ENCODE data around the gene KCNJ12. TPM values are rescaled to one million over a fixed set of nuclear protein-coding genes. Genes with fewer than 3 reads are reported as not detected.
"Not testable (repeated sequence)": the region's sequence is repeated elsewhere in the genome, so short reads cannot be mapped to it uniquely, and the experiment has no call there.

The KCNJ12 gene
- total RNA-seq, 1 donor from 2014 or later, result 0.56 TPM

DNA sequence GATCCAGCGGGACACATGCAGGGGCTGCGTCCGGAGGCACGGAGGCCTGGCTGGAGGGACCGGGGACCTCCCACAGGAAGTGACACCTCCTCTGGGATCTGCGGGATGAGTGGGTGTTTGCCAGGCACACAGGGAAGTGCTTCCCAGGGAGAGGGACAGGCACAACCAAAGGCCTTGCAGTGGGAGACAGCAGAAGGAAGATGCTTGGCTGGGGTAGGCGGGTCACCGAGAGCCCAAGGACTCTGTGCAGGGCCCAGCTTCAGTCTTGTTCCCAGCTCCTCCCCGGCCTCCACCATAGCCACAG lies 47.0 kb downstream of the KCNJ12 start:
- H4K20me1 ChIP-seq (ENCODE audit: low read depth); H3K36me3 ChIP-seq; H3K27me3 ChIP-seq; H3K27ac Mint-ChIP-seq; H3K4me2 ChIP-seq; H3K36me3 Mint-ChIP-seq; H3F3A ChIP-seq (ENCODE audit: low read depth); H3K79me2 ChIP-seq (ENCODE audit: low read depth); H3K4me3 Mint-ChIP-seq; H3K4me3 ChIP-seq; H3K27me3 Mint-ChIP-seq (ENCODE audit: insufficient read depth, low read depth); H3K4me1 ChIP-seq; DNase-seq (ENCODE audit: low spot score); H2AFZ ChIP-seq (replicated peaks); H3K9me3 Mint-ChIP-seq; H3K27ac ChIP-seq; H3K9ac ChIP-seq; H3K9me3 ChIP-seq (ENCODE audit: low read depth); H3K4me1 Mint-ChIP-seq: not testable (repeated sequence)

DNA sequence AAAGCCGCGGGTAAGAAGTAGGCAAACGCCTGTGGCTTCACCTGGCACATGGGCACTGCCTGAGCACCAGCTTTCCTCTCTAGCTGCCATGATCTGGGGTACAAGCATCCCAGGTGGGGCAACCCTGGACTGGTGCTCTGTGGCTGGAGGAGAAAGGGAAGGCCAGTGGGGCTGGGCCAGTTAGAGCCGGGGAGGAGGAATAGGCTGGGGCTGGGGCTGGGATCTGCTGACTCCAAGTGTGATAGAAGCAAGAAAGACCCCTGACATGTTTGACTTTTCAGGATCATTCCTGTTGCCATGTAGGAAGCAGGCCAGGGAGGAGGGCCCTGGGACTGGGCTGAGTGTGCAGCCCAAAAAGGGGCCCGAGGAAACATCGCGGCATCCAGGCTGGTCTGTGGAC lies 48.5 kb downstream of the KCNJ12 start:
- H3K4me2 ChIP-seq; H3K9ac ChIP-seq; H3K36me3 Mint-ChIP-seq; H3F3A ChIP-seq (ENCODE audit: low read depth); H3K36me3 ChIP-seq; H3K27me3 Mint-ChIP-seq (ENCODE audit: insufficient read depth, low read depth); H3K9me3 Mint-ChIP-seq; H3K27ac Mint-ChIP-seq; H3K9me3 ChIP-seq (ENCODE audit: low read depth); H4K20me1 ChIP-seq (ENCODE audit: low read depth); H3K4me3 Mint-ChIP-seq; H2AFZ ChIP-seq (replicated peaks); DNase-seq (ENCODE audit: low spot score); H3K4me1 ChIP-seq; H3K4me3 ChIP-seq; H3K27ac ChIP-seq; H3K4me1 Mint-ChIP-seq; H3K79me2 ChIP-seq (ENCODE audit: low read depth); H3K27me3 ChIP-seq: not testable (repeated sequence)

DNA sequence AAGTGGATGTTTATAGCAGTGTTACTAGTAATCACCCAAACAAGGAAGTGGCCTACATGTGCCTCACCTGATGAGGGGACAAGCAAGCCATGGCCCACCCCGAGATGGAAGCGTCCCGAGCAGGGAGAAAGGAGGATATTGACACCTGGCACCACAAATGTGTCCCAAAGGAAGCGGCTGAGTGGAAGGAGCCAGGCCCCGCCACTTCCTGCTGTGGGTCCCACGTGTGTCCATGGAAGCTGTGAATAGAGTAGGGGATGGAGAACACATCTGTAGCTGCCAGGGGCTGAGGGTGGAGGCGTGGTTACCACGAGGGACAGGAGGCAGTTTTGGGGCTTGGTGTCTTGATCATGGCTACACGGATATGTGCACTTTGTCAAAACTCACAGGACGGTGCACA lies 49.2 kb downstream of the KCNJ12 start:
- H3K9me3 Mint-ChIP-seq, result peaks cover 2% of the 10 kb centered on the region

DNA sequence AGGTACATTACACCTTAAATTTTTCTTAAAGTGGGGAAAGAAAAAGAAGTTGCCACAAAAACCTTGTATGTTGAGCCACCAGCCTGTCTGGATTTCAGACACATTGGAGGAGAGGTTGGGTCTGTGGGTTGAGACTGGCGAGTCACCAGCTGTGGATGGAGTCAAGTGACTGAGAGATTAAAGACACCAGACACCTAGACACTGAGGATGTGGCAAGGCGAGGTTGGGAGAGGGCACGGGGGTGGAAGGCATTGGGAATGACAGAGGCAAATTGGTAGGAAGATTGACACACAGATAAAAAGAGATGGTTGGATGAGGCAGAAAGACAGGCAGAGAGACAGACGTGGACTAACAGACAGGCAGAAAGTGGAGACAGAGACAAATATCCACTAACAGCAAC lies 49.6 kb downstream of the KCNJ12 start:
- Histone ChIP-seq H3K9ac (no peak overlapping the region), H3K36me3 (no peaks in the 10 kb centered on the region), H2AFZ (replicated peaks) (no peak overlapping the region), H3K9me3 (ENCODE audit: low read depth) (no peaks in the 10 kb centered on the region), H3K4me2 (no peak overlapping the region), H3K27ac (no peak overlapping the region), H3F3A (ENCODE audit: low read depth) (no peaks in the 10 kb centered on the region), H3K27me3 (no peaks in the 10 kb centered on the region), H3K4me3 (no peak overlapping the region), H4K20me1 (ENCODE audit: low read depth) (no peaks in the 10 kb centered on the region), H3K79me2 (ENCODE audit: low read depth) (no peaks in the 10 kb centered on the region), H3K4me1 (no peaks in the 10 kb centered on the region)
- no peak overlapping the region for H3K4me3 Mint-ChIP-seq
- peaks cover 2% of the 10 kb centered on the region for H3K9me3 Mint-ChIP-seq
- H3K4me1 Mint-ChIP-seq, result no peaks in the 10 kb centered on the region
- H3K36me3 Mint-ChIP-seq, result no peaks in the 10 kb centered on the region
- TF ChIP-seq EZH2 (IDR thresholded peaks at IDR 0.05), result no peak
- TF ChIP-seq, protein P1, sequence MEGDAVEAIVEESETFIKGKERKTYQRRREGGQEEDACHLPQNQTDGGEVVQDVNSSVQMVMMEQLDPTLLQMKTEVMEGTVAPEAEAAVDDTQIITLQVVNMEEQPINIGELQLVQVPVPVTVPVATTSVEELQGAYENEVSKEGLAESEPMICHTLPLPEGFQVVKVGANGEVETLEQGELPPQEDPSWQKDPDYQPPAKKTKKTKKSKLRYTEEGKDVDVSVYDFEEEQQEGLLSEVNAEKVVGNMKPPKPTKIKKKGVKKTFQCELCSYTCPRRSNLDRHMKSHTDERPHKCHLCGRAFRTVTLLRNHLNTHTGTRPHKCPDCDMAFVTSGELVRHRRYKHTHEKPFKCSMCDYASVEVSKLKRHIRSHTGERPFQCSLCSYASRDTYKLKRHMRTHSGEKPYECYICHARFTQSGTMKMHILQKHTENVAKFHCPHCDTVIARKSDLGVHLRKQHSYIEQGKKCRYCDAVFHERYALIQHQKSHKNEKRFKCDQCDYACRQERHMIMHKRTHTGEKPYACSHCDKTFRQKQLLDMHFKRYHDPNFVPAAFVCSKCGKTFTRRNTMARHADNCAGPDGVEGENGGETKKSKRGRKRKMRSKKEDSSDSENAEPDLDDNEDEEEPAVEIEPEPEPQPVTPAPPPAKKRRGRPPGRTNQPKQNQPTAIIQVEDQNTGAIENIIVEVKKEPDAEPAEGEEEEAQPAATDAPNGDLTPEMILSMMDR (IDR thresholded peaks at IDR 0.05), result no peak
- no peak for TF ChIP-seq EZH2phosphoT487 (IDR thresholded peaks at IDR 0.05)
- no peak for DNase-seq (ENCODE audit: low spot score)
- H3K27ac Mint-ChIP-seq, result no peak overlapping the region
- H3K27me3 Mint-ChIP-seq (ENCODE audit: insufficient read depth, low read depth), result no peaks in the 10 kb centered on the region

More for the DNA sequence above, 49.2 kb downstream of the KCNJ12 start:
- Mint-ChIP-seq H3K36me3 (no peaks in the 10 kb centered on the region), H3K4me3 (no peak overlapping the region), H3K27me3 (ENCODE audit: insufficient read depth, low read depth) (no peaks in the 10 kb centered on the region), H3K4me1 (no peaks in the 10 kb centered on the region), H3K27ac (no peak overlapping the region)
- DNase-seq (ENCODE audit: low spot score), result no peak
- no peak for TF ChIP-seq EZH2phosphoT487 (IDR thresholded peaks at IDR 0.05)
- H3F3A ChIP-seq (ENCODE audit: low read depth), result no peaks in the 10 kb centered on the region
- H3K9me3 ChIP-seq (ENCODE audit: low read depth), result no peaks in the 10 kb centered on the region
- no peaks in the 10 kb centered on the region for H3K4me1 ChIP-seq
- H3K27ac ChIP-seq, result no peak overlapping the region
- no peaks in the 10 kb centered on the region for H4K20me1 ChIP-seq (ENCODE audit: low read depth)
- H3K27me3 ChIP-seq, result no peaks in the 10 kb centered on the region
- no peak overlapping the region for H3K4me2 ChIP-seq
- no peaks in the 10 kb centered on the region for H3K36me3 ChIP-seq
- H3K4me3 ChIP-seq, result no peak overlapping the region
- H3K9ac ChIP-seq, result no peak overlapping the region
- H2AFZ ChIP-seq (replicated peaks), result no peak overlapping the region
- no peaks in the 10 kb centered on the region for H3K79me2 ChIP-seq (ENCODE audit: low read depth)

DNA sequence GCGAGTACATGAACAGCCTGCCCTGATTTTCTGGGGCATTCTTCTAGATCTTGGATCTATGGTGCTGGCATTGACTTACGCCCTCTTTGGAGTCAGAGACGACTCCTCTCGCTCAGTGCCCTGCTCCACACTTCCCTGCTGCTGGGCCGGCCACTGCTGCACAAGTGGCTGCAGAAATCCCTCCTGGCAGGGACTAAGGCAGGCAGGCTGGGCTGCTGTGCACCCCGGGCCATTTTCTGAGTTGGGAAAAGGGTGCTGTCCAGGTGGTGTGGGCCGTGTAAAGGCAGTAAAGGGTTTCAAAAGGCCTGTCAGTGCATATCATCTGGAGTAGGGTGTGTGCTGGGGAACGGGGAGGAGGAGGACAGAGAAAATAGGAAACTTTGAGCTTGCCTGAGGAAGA lies 50.1 kb downstream of the KCNJ12 start:
- H3K27me3 Mint-ChIP-seq (ENCODE audit: insufficient read depth, low read depth); H3K9me3 ChIP-seq (ENCODE audit: low read depth); H3K4me1 Mint-ChIP-seq; H3F3A ChIP-seq (ENCODE audit: low read depth); H3K79me2 ChIP-seq (ENCODE audit: low read depth); H3K27ac ChIP-seq; H4K20me1 ChIP-seq (ENCODE audit: low read depth); H3K9ac ChIP-seq; H3K4me3 ChIP-seq; H3K4me2 ChIP-seq; H3K36me3 Mint-ChIP-seq; H2AFZ ChIP-seq (replicated peaks); DNase-seq (ENCODE audit: low spot score); H3K36me3 ChIP-seq; H3K27ac Mint-ChIP-seq; H3K4me1 ChIP-seq; H3K4me3 Mint-ChIP-seq; H3K27me3 ChIP-seq; H3K9me3 Mint-ChIP-seq: not testable (repeated sequence)

DNA sequence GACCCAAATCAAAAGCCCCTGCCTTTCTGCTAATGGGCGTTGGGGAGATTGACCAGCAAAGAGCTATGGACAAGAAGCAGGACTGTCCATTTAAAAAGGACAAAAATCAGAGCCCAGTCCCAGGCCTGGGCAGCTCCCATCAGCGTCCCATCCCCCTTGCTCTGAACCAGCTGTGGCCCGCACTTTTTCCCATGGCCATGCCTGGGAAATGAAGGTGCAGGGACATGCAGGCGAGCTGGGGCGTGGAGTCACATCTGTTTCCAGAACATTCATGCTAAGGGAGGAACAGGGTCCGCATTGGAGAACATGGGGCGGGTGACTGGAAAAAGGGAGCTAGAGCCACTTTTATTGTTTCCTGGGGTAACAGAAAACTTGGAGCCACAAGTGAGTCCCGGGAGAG lies 50.7 kb downstream of the KCNJ12 start:
- H3K4me1 Mint-ChIP-seq; H3K9ac ChIP-seq; H3K79me2 ChIP-seq (ENCODE audit: low read depth); H3K27me3 Mint-ChIP-seq (ENCODE audit: insufficient read depth, low read depth); H3K4me3 Mint-ChIP-seq; H3K4me3 ChIP-seq; H3K36me3 ChIP-seq; H3K36me3 Mint-ChIP-seq; H3K27ac ChIP-seq; H3K9me3 Mint-ChIP-seq; H3K4me2 ChIP-seq; H3K27ac Mint-ChIP-seq; DNase-seq (ENCODE audit: low spot score); H3F3A ChIP-seq (ENCODE audit: low read depth); H3K27me3 ChIP-seq; H3K9me3 ChIP-seq (ENCODE audit: low read depth); H4K20me1 ChIP-seq (ENCODE audit: low read depth); H2AFZ ChIP-seq (replicated peaks); H3K4me1 ChIP-seq: not testable (repeated sequence)

DNA sequence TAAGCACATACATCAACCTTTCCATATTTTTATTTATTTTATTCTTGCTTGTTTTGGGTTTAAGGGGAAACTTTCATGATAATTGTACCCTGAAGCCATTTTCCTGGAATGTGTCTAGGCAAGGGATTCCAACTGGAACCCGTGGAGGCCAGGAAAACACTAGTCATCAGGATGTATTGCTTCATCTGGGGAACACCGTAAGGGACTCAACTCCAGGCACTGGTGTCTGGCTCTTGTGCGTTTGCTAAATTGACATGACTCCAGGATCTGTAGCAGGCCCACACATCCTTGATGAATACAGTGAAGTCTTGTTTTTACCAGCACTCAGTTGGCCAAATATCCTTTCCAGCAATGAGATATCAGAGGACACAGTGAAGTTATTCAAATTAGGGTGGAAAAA lies 51.6 kb downstream of the KCNJ12 start:
- not testable (repeated sequence) for H4K20me1 ChIP-seq (ENCODE audit: low read depth); H3K4me2 ChIP-seq; H2AFZ ChIP-seq (replicated peaks); H3F3A ChIP-seq (ENCODE audit: low read depth); H3K36me3 Mint-ChIP-seq; H3K4me3 Mint-ChIP-seq; H3K4me3 ChIP-seq; H3K79me2 ChIP-seq (ENCODE audit: low read depth); H3K4me1 ChIP-seq; H3K9me3 Mint-ChIP-seq; H3K9me3 ChIP-seq (ENCODE audit: low read depth); H3K27ac Mint-ChIP-seq; H3K4me1 Mint-ChIP-seq; H3K27ac ChIP-seq; H3K27me3 ChIP-seq; H3K36me3 ChIP-seq; H3K9ac ChIP-seq; DNase-seq (ENCODE audit: low spot score); H3K27me3 Mint-ChIP-seq (ENCODE audit: insufficient read depth, low read depth)
